Measurements from ENCODE around the gene ARFRP1.
"Not testable (repeated sequence)": the region's sequence is repeated elsewhere in the genome, so short reads cannot be mapped to it uniquely, and the experiment has no call there.

Gene ARFRP1

GRCh38 chr20:63730189-63730733 lies 22.5 kb upstream of the ARFRP1 start:
- not testable (repeated sequence) for H2BK120ac ChIP-seq (ENCODE audit: low read depth, low read length); H2BK5ac ChIP-seq (ENCODE audit: low read length); H3K18ac ChIP-seq (ENCODE audit: low read length); H2BK15ac ChIP-seq (replicated peaks; ENCODE audit: low read depth); DNase-seq; H3K4me3 ChIP-seq (ENCODE audit: low read length); H3K4me2 ChIP-seq (ENCODE audit: low read length); H4K8ac ChIP-seq (ENCODE audit: low read depth, low read length); H3K56ac ChIP-seq (ENCODE audit: low read length); H3K23ac ChIP-seq (ENCODE audit: low read length); H4K5ac ChIP-seq (ENCODE audit: low read length); H2AK5ac ChIP-seq (ENCODE audit: low read length); H3K4ac ChIP-seq (ENCODE audit: low read depth, low read length); H3K36me3 ChIP-seq (ENCODE audit: control insufficient read depth, insufficient read depth, low read length); H3K27ac ChIP-seq (ENCODE audit: low read depth, low read length); H3K79me2 ChIP-seq (ENCODE audit: control insufficient read depth, insufficient read depth, low read length); H3K4me1 ChIP-seq (ENCODE audit: control insufficient read depth, low read depth, low read length); H3K9ac ChIP-seq (ENCODE audit: low read length); H3K27me3 ChIP-seq (ENCODE audit: insufficient read depth, low read length, poor library complexity)
- peaks cover 13% of the 10 kb centered on the region for H3K79me1 ChIP-seq (ENCODE audit: low read length)
- no CpG with 5 or more reads among the region's 18 CpGs for WGBS (ENCODE audit: extremely low coverage, insufficient coverage, low lambda C conversion rate)

- not testable (repeated sequence) for H3K18ac ChIP-seq (ENCODE audit: low read length); H2AK5ac ChIP-seq (ENCODE audit: low read length); H3K79me2 ChIP-seq (ENCODE audit: control insufficient read depth, insufficient read depth, low read length); H2BK15ac ChIP-seq (replicated peaks; ENCODE audit: low read depth); H4K8ac ChIP-seq (ENCODE audit: low read depth, low read length); H3K4ac ChIP-seq (ENCODE audit: low read depth, low read length); H2BK120ac ChIP-seq (ENCODE audit: low read depth, low read length); H4K5ac ChIP-seq (ENCODE audit: low read length); H3K27me3 ChIP-seq (ENCODE audit: insufficient read depth, low read length, poor library complexity); H3K9ac ChIP-seq (ENCODE audit: low read length); H3K56ac ChIP-seq (ENCODE audit: low read length); DNase-seq; H3K79me1 ChIP-seq (ENCODE audit: low read length); H3K36me3 ChIP-seq (ENCODE audit: control insufficient read depth, insufficient read depth, low read length); H3K4me2 ChIP-seq (ENCODE audit: low read length); H3K4me1 ChIP-seq (ENCODE audit: control insufficient read depth, low read depth, low read length); H3K23ac ChIP-seq (ENCODE audit: low read length); H3K27ac ChIP-seq (ENCODE audit: low read depth, low read length); H2BK5ac ChIP-seq (ENCODE audit: low read length); H3K4me3 ChIP-seq (ENCODE audit: low read length)
- WGBS (ENCODE audit: extremely low coverage, insufficient coverage, low lambda C conversion rate): no CpG with 5 or more reads among the region's 2 CpGs
Measured at GRCh38 chr20:63722967-63723622, 15.3 kb upstream of the ARFRP1 start.

GRCh38 chr20:63718996-63719395 lies 11.2 kb upstream of the ARFRP1 start:
- Histone ChIP-seq H3K18ac (ENCODE audit: low read length) (no peak overlapping the region), H3K27me3 (ENCODE audit: insufficient read depth, low read length, poor library complexity) (no peaks in the 10 kb centered on the region), H2BK120ac (ENCODE audit: low read depth, low read length) (no peak overlapping the region), H3K4me2 (ENCODE audit: low read length) (no peak overlapping the region), H2BK5ac (ENCODE audit: low read length) (no peak overlapping the region), H3K4me3 (ENCODE audit: low read length) (no peak overlapping the region), H3K56ac (ENCODE audit: low read length) (no peak overlapping the region), H3K79me2 (ENCODE audit: control insufficient read depth, insufficient read depth, low read length) (no peaks in the 10 kb centered on the region), H3K4ac (ENCODE audit: low read depth, low read length) (no peak overlapping the region), H3K23ac (ENCODE audit: low read length) (no peak overlapping the region), H2BK15ac (replicated peaks; ENCODE audit: low read depth) (no peak overlapping the region), H4K8ac (ENCODE audit: low read depth, low read length) (no peak overlapping the region), H3K27ac (ENCODE audit: low read depth, low read length) (no peak overlapping the region), H3K9ac (ENCODE audit: low read length) (no peak overlapping the region), H2AK5ac (ENCODE audit: low read length) (no peak overlapping the region), H3K4me1 (ENCODE audit: control insufficient read depth, low read depth, low read length) (no peaks in the 10 kb centered on the region), H3K36me3 (ENCODE audit: control insufficient read depth, insufficient read depth, low read length) (no peaks in the 10 kb centered on the region), H4K5ac (ENCODE audit: low read length) (no peak overlapping the region), H3K79me1 (ENCODE audit: low read length) (peaks cover 7% of the 10 kb centered on the region)
- DNase-seq: no peak
- WGBS (ENCODE audit: extremely low coverage, insufficient coverage, low lambda C conversion rate): no CpG with 5 or more reads among the region's 2 CpGs

GRCh38 chr20:63714858-63715257 lies 7.1 kb upstream of the ARFRP1 start:
- WGBS (ENCODE audit: extremely low coverage, insufficient coverage, low lambda C conversion rate): no CpG with 5 or more reads among the region's 5 CpGs
- no peak for DNase-seq
- H3K4me1 ChIP-seq (ENCODE audit: control insufficient read depth, low read depth, low read length): no peaks in the 10 kb centered on the region
- H4K5ac ChIP-seq (ENCODE audit: low read length): no peak overlapping the region
- H3K36me3 ChIP-seq (ENCODE audit: control insufficient read depth, insufficient read depth, low read length): peaks cover 2% of the 10 kb centered on the region
- H2BK120ac ChIP-seq (ENCODE audit: low read depth, low read length): no peak overlapping the region
- H3K4me2 ChIP-seq (ENCODE audit: low read length): no peak overlapping the region
- no peak overlapping the region for H3K9ac ChIP-seq (ENCODE audit: low read length)
- no peak overlapping the region for H3K4ac ChIP-seq (ENCODE audit: low read depth, low read length)
- no peaks in the 10 kb centered on the region for H3K27me3 ChIP-seq (ENCODE audit: insufficient read depth, low read length, poor library complexity)
- H3K79me1 ChIP-seq (ENCODE audit: low read length): peaks cover 5% of the 10 kb centered on the region
- no peak overlapping the region for H3K27ac ChIP-seq (ENCODE audit: low read depth, low read length)
- no peak overlapping the region for H2AK5ac ChIP-seq (ENCODE audit: low read length)
- no peak overlapping the region for H3K56ac ChIP-seq (ENCODE audit: low read length)
- H3K79me2 ChIP-seq (ENCODE audit: control insufficient read depth, insufficient read depth, low read length): peaks cover 2% of the 10 kb centered on the region
- no peak overlapping the region for H3K23ac ChIP-seq (ENCODE audit: low read length)
- no peak overlapping the region for H4K8ac ChIP-seq (ENCODE audit: low read depth, low read length)
- H3K18ac ChIP-seq (ENCODE audit: low read length): no peak overlapping the region
- H3K4me3 ChIP-seq (ENCODE audit: low read length): no peak overlapping the region
- H2BK5ac ChIP-seq (ENCODE audit: low read length): no peak overlapping the region
- no peak overlapping the region for H2BK15ac ChIP-seq (replicated peaks; ENCODE audit: low read depth)

GRCh38 chr20:63712191-63712590 lies 4.4 kb upstream of the ARFRP1 start:
- no peak overlapping the region for H3K23ac ChIP-seq (ENCODE audit: low read length)
- H4K8ac ChIP-seq (ENCODE audit: low read depth, low read length): no peak overlapping the region
- no peak overlapping the region for H2BK15ac ChIP-seq (replicated peaks; ENCODE audit: low read depth)
- no peak overlapping the region for H2AK5ac ChIP-seq (ENCODE audit: low read length)
- H3K27me3 ChIP-seq (ENCODE audit: insufficient read depth, low read length, poor library complexity): no peaks in the 10 kb centered on the region
- peaks cover 10% of the 10 kb centered on the region for H3K79me1 ChIP-seq (ENCODE audit: low read length)
- H3K27ac ChIP-seq (ENCODE audit: low read depth, low read length): no peak overlapping the region
- H3K56ac ChIP-seq (ENCODE audit: low read length): no peak overlapping the region
- no peak overlapping the region for H3K9ac ChIP-seq (ENCODE audit: low read length)
- no peak for DNase-seq
- H3K79me2 ChIP-seq (ENCODE audit: control insufficient read depth, insufficient read depth, low read length): peaks cover 17% of the 10 kb centered on the region
- peaks cover 2% of the 10 kb centered on the region for H3K36me3 ChIP-seq (ENCODE audit: control insufficient read depth, insufficient read depth, low read length)
- no peak overlapping the region for H3K4me2 ChIP-seq (ENCODE audit: low read length)
- no CpG with 5 or more reads among the region's 1 CpG for WGBS (ENCODE audit: extremely low coverage, insufficient coverage, low lambda C conversion rate)
- H4K5ac ChIP-seq (ENCODE audit: low read length): no peak overlapping the region
- H3K4me1 ChIP-seq (ENCODE audit: control insufficient read depth, low read depth, low read length): no peaks in the 10 kb centered on the region
- no peak overlapping the region for H2BK120ac ChIP-seq (ENCODE audit: low read depth, low read length)
- no peak overlapping the region for H3K4me3 ChIP-seq (ENCODE audit: low read length)
- no peak overlapping the region for H3K4ac ChIP-seq (ENCODE audit: low read depth, low read length)
- H3K18ac ChIP-seq (ENCODE audit: low read length): no peak overlapping the region
- no peak overlapping the region for H2BK5ac ChIP-seq (ENCODE audit: low read length)
